ENCODE data around the gene NFKB1. TPM values are rescaled to one million over a fixed set of nuclear protein-coding genes. Genes with fewer than 3 reads are reported as not detected.

Gene NFKB1
- total RNA-seq, 4 donors from 2014 or later: 37.9 to 45.5 (median 43.4) TPM

DNA sequence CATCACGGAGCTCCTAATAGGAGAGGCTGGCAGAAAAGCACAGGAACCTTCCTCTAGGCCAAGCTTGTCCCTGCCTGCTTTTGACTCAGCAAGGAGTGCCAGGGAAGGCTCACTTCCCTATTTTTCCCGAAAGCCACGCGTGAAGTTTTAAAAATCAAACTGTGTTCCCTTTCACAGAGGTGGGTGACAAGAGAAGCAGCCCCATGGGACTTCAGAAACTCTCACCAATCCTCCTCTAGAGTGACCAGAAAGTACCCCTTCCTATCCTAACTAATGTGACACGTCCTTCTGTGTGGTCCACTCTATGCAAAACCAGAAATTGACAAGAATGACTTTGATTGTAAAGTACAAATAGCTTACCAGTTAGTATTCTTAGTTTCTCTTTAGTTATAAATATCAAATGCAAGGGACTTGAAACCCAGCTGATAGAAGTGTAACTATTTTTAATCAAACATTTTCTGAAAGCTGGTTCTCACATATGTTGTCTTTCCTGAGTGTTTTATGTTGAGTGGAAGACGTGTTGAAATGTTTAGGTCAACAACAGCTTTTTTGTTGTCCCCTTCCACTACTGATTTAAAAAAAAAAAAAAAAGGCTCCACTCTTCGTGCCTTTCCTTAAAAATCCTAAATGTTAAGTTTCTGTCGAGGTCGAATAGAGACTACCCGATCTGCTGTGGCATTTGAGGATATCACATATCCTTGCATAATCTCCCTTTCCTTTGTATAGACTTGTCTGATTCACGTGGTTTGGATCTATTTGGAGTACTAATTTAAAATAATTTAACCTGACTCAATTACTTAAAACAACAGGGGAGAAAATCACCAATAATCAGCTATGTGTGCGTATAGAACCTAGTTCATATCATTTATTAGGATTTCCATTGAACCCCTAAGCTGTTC lies 42.1 kb downstream of the NFKB1 start:
- no peak for DNase-seq (ENCODE audit: low spot score in 2 of 2)
- intact Hi-C loops (cut with DNase I; ENCODE audit: low total_unique reads): no loop called here
- 52 to 53% methylated on average over 12 of the region's 12 CpGs for WGBS, 2 donors
- H3K4me3 ChIP-seq (ENCODE audit: low read depth, poor library complexity, severe bottlenecking): no peak overlapping the region
- TF ChIP-seq, protein P1, sequence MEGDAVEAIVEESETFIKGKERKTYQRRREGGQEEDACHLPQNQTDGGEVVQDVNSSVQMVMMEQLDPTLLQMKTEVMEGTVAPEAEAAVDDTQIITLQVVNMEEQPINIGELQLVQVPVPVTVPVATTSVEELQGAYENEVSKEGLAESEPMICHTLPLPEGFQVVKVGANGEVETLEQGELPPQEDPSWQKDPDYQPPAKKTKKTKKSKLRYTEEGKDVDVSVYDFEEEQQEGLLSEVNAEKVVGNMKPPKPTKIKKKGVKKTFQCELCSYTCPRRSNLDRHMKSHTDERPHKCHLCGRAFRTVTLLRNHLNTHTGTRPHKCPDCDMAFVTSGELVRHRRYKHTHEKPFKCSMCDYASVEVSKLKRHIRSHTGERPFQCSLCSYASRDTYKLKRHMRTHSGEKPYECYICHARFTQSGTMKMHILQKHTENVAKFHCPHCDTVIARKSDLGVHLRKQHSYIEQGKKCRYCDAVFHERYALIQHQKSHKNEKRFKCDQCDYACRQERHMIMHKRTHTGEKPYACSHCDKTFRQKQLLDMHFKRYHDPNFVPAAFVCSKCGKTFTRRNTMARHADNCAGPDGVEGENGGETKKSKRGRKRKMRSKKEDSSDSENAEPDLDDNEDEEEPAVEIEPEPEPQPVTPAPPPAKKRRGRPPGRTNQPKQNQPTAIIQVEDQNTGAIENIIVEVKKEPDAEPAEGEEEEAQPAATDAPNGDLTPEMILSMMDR (IDR thresholded peaks at IDR 0.05): no peak
- TF ChIP-seq POLR2A (IDR thresholded peaks at IDR 0.05): no peak

DNA sequence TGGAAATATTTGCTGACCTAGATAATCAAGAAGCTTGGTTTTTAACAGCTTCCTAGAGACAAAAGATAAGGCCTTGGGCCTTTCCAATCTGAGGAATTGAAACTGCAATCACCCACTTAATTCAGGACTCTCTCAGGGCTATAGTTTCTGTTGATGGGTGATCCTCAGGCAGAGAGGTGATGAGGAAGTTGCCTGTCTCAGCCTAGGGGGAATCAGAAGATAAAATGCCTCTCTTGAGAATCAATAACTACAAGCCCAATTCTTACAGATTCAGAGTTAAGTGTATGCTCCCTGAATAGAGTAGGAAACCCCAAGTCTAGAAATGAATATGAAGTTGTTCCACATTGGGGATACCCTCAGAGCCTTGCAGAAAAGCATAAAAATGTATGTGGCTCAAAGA lies 45.5 kb downstream of the NFKB1 start:
- no peak overlapping the region for H3K4me3 ChIP-seq (ENCODE audit: low read depth, poor library complexity, severe bottlenecking)
- TF ChIP-seq, protein P1 (IDR thresholded peaks at IDR 0.05): no peak
- TF ChIP-seq POLR2A (IDR thresholded peaks at IDR 0.05): no peak
- no peak for DNase-seq (ENCODE audit: low spot score in 2 of 2)
- intact Hi-C loops (cut with DNase I; ENCODE audit: low total_unique reads): no loop called here

DNA sequence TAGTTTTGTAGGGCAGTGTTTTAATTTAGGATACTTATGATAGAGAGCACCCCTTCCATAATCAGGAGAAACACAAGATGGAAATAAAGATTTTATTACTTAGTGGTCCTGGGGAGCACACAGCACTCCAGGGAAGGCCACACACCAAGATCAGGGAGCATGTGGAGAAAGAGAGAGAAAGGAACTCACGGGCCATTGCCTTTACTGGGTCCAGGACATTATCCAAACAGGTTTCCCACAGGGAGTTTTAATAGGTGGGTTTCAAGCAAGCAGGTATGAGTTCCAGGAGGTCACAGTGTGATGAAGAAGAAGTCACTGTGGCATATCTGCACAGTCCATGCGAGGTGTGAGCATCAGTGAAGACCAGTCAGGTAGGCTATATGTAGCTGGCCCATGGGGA lies 46.8 kb downstream of the NFKB1 start:
- 94 to 98% methylated on average over 2 of the region's 2 CpGs for WGBS, 2 donors
- intact Hi-C loops (cut with DNase I; ENCODE audit: low total_unique reads): no loop called here
- no peak for TF ChIP-seq POLR2A (IDR thresholded peaks at IDR 0.05)
- TF ChIP-seq, protein P1 (IDR thresholded peaks at IDR 0.05): no peak
- DNase-seq (ENCODE audit: low spot score in 2 of 2): no peak
- H3K4me3 ChIP-seq (ENCODE audit: low read depth, poor library complexity, severe bottlenecking): no peak overlapping the region

DNA sequence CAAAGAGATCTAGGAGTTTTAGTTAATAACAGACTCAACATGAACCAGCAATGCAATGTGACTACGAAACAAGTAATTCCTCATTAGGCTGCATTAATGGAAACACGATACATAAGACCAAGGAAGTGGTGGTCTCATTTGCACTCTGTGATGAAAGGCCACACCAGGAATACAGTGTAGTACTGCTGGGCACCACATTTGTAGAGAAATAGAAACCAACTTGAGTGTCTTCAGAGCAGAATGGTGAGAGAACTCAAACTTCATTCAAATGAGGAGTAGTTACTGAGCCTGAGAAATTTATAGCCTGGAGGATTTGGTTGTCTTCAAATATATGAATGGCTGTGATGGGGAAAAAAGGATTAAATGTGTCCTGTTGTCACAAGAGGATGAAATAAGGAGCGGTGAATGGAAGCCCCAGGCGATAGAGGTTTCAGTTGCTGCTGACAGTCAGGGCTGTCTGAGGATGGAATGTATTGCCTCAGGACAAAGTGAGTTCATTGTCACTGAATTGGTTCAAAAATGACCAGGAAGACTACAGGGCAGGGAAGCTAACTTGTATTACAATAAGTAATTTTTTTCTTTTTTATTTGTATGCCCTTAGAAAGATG lies 50.9 kb downstream of the NFKB1 start:
- intact Hi-C loops (cut with DNase I; ENCODE audit: low total_unique reads): no loop called here
- WGBS, 2 donors: 82 to 91% methylated on average over 4 of the region's 4 CpGs

DNA sequence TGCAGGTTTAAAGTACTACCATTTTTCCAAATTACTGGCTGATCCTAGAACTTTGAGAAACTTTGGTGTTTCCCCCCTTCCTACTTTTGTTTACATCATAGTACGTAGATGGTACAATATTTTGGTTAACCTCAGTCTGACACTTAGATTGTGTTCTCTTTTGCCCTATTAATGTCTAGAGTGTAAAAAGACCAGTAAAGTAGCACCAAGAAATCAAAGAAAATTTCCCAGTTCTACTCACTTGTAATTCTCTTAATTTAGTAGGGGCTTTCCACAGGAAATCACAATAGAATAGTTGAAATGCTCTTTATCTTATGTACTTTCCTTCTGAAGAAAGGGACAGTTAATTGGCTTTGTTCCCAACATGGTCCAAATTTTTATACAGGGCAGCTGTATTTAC lies 51.6 kb downstream of the NFKB1 start:
- intact Hi-C loops (cut with DNase I; ENCODE audit: low total_unique reads): no loop called here
- WGBS, 2 donors: 69 to 76% methylated on average over 1 of the region's 1 CpG
- no peak for DNase-seq (ENCODE audit: low spot score in 2 of 2)
- TF ChIP-seq, protein P1 (IDR thresholded peaks at IDR 0.05): no peak
- TF ChIP-seq POLR2A (IDR thresholded peaks at IDR 0.05): no peak
- H3K4me3 ChIP-seq (ENCODE audit: low read depth, poor library complexity, severe bottlenecking): no peak overlapping the region

More for the DNA sequence above, 50.9 kb downstream of the NFKB1 start:
- H3K4me3 ChIP-seq (ENCODE audit: low read depth, poor library complexity, severe bottlenecking): no peak overlapping the region
- DNase-seq (ENCODE audit: low spot score in 2 of 2): no peak
- no peak for TF ChIP-seq POLR2A (IDR thresholded peaks at IDR 0.05)
- TF ChIP-seq, protein P1 (IDR thresholded peaks at IDR 0.05): no peak
